Naive thymus-derived CD8-positive, alpha-beta T cell (primary cell): ENCODE data around the gene ANKLE1. TPM values are rescaled to one million over a fixed set of nuclear protein-coding genes. Genes with fewer than 3 reads are reported as not detected.

Experiments
- ATAC-seq, 2 donors: fragments of 150-1000 bp; cut with Tn5 transposase in 1 of 2; sonication (Bioruptor Pico), chemical (Tn5 transposase) in 1 of 2; 1 replicate in 1 of 2; 2 replicates in 1 of 2; pipeline ENCODE4 v1.10.0; 2021; ENCODE audit warnings: mild to moderate bottlenecking in 2 of 2, moderate library complexity in 2 of 2
- POLR2A ChIA-PET: fragments of 350-600 bp; sonication (Branson Sonifier 250); formaldehyde crosslinking; loops from one replicate; lab custom pipeline; 2021; ENCODE audit warnings: antibody characterized with exemption; lab: Charles Lee
- DNase-seq, 10 donors: peaks; one replicate each; pipeline versions ENCODE4 v3.0.0 to v3.0.0-alpha.2; 2020 to 2022
- H3K27ac Mint-ChIP-seq, 10 donors: one replicate each; pipeline ENCODE4 v1.8.0; 2020 to 2022; ENCODE audit warnings: mild to moderate bottlenecking in 10 of 10, mixed read lengths in 10 of 10, moderate library complexity in 4 of 10, inconsistent platforms in 1 of 10
- H3K27me3 Mint-ChIP-seq, 5 donors: one replicate each; pipeline ENCODE4 v1.8.0; 2021 to 2022; ENCODE audit warnings: mixed read lengths in 5 of 5
- H3K36me3 Mint-ChIP-seq, 3 donors: one replicate each; pipeline ENCODE4 v1.8.0; 2020 to 2022; ENCODE audit warnings: mixed read lengths in 3 of 3, mild to moderate bottlenecking in 2 of 3, inconsistent platforms in 1 of 3
- H3K4me1 Mint-ChIP-seq, 4 donors: one replicate each; pipeline ENCODE4 v1.8.0; 2021 to 2022; ENCODE audit warnings: mixed read lengths in 4 of 4
- H3K4me3 Mint-ChIP-seq, 10 donors: one replicate each; pipeline ENCODE4 v1.8.0; 2020 to 2022; ENCODE audit warnings: mild to moderate bottlenecking in 10 of 10, mixed read lengths in 10 of 10, moderate library complexity in 6 of 10, inconsistent platforms in 1 of 10
- H3K9me3 Mint-ChIP-seq, 9 donors: one replicate each; pipeline ENCODE4 v1.8.0; 2020 to 2022; ENCODE audit warnings: mixed read lengths in 9 of 9, mild to moderate bottlenecking in 3 of 9, inconsistent platforms in 1 of 9, moderate library complexity in 1 of 9
- polyA plus RNA-seq, 3 donors: library from polyadenylated mRNA; unstranded; fragments of 300-500 nt; fragmentation: Illumina TruSeq; gene quantifications; one replicate each; pipeline ENCODE4 v1.2.3, GENCODE V29; 2021
- total RNA-seq, 8 experiments: library from RNA in 2 of 8; stranded (reverse) in 2 of 8; gene quantifications; one replicate each; pipeline ENCODE4 v1.2.3 and lab custom pipeline; 2021 to 2026

ANKLE1 gene
- total RNA-seq: 1 to 10 TPM; 2.1 to 3.4 TPM
- polyA plus RNA-seq: 1 to 10 TPM in 2 of 3 donors, under 1 TPM in 1; 0.05 to 1.4 (median 1.0) TPM
- total RNA-seq (lab: John Stamatoyannopoulos, UW): 0 to 32.5 (median 4.6) reads per million in 6 experiments

- H3K4me1 Mint-ChIP-seq: peaks cover 5 to 10% (median 6%) of the 10 kb centered on the region in 4 donors
- peak; percentile 36 to 50 for ATAC-seq
- peak within 1 kb of the TSS in 3 of 10 donors; percentile 14 to 56 (median 33) for H3K27ac Mint-ChIP-seq
- no peaks in the 10 kb centered on the region for H3K27me3 Mint-ChIP-seq
- peak in 4 of 10 donors; percentile 22 to 41 (median 32) for DNase-seq
- no peaks in the 10 kb centered on the region for H3K9me3 Mint-ChIP-seq
- peaks cover 0 to 16% (median 3%) of the 10 kb centered on the region in 3 donors for H3K36me3 Mint-ChIP-seq
- POLR2A ChIA-PET: interaction anchor here (0.6 to 3.9 kb wide), 11 partner anchors 11 to 173 kb away, joined by 3 to 20 read pairs (median 4); partner anchors contain the start of genes BABAM1, OCEL1 and USHBP1
- peak within 1 kb of the TSS; percentile 76 to 91 (median 83) for H3K4me3 Mint-ChIP-seq
Observed at GRCh38 chr19:17281391-17282304, at the start of gene ANKLE1. TSS of gene ANKLE1 (plus strand) at chr19:17281901. CDS start at chr19:17281921, 20 bp downstream.

- Mint-ChIP-seq H3K27ac (no peak overlapping the region), H3K9me3 (no peaks in the 10 kb centered on the region), H3K36me3 (peaks cover 0 to 17% (median 0%) of the 10 kb centered on the region in 3 donors), H3K27me3 (no peaks in the 10 kb centered on the region), H3K4me3 (no peak overlapping the region), H3K4me1 (peaks cover 11 to 26% (median 20%) of the 10 kb centered on the region in 4 donors)
- POLR2A ChIA-PET: interaction anchor here (0.9 kb wide), 1 partner anchor 17 kb away, joined by 5 read pairs; the partner anchor contains the start of gene USE1
- DNase-seq (no peak), ATAC-seq (no peak)
Observed at GRCh38 chr19:17232258-17232657, 49.4 kb upstream of the ANKLE1 start.

GRCh38 chr19:17234911-17235299, 46.8 kb upstream of the ANKLE1 start:
- Mint-ChIP-seq H3K36me3 (peaks cover 0 to 11% (median 0%) of the 10 kb centered on the region in 3 donors), H3K9me3 (no peaks in the 10 kb centered on the region), H3K4me1 (peaks cover 7 to 15% (median 14%) of the 10 kb centered on the region in 4 donors), H3K27me3 (no peaks in the 10 kb centered on the region), H3K4me3 (peak overlapping the region; percentile 67 to 88 (median 80)), H3K27ac (peak overlapping the region in 3 of 10 donors; percentile 27 to 74 (median 43))
- DNase-seq (peak in 7 of 10 donors; percentile 26 to 57 (median 49)), ATAC-seq (peak; percentile 40 to 56)
- POLR2A ChIA-PET: interaction anchor here (0.5 to 2.6 kb wide), 9 partner anchors 9 to 160 kb away, joined by 3 to 30 read pairs (median 9); partner anchors contain the start of genes BABAM1, NR2F6, OCEL1 and USE1

- H3K4me1 Mint-ChIP-seq: peaks cover 7 to 15% (median 14%) of the 10 kb centered on the region in 4 donors
- peak overlapping the region; percentile 67 to 88 (median 80) for H3K4me3 Mint-ChIP-seq
- ATAC-seq (peak; percentile 94 to 97), DNase-seq (peak; percentile 58 to 85 (median 72))
- H3K27me3 Mint-ChIP-seq: no peaks in the 10 kb centered on the region
- POLR2A ChIA-PET: interaction anchor here (0.5 to 2.6 kb wide), 10 partner anchors 9 to 161 kb away, joined by 3 to 30 read pairs (median 8); partner anchors contain the start of genes BABAM1, MYO9B, NR2F6 and OCEL1
- no peaks in the 10 kb centered on the region for H3K9me3 Mint-ChIP-seq
- peaks cover 0 to 11% (median 0%) of the 10 kb centered on the region in 3 donors for H3K36me3 Mint-ChIP-seq
- H3K27ac Mint-ChIP-seq: peak overlapping the region in 2 of 10 donors; percentile 27 to 74
Observed at GRCh38 chr19:17235300-17235970, 46.3 kb upstream of the ANKLE1 start.

GRCh38 chr19:17235971-17236777, 45.5 kb upstream of the ANKLE1 start:
- DNase-seq (peak in 1 of 10 donors; percentile 23), ATAC-seq (peak in 1 of 2 donors; percentile 46)
- Mint-ChIP-seq H3K36me3 (peaks cover 0 to 7% (median 0%) of the 10 kb centered on the region in 3 donors), H3K4me1 (peaks cover 9 to 15% (median 14%) of the 10 kb centered on the region in 4 donors), H3K4me3 (peak overlapping the region in 9 of 10 donors; percentile 22 to 88 (median 50)), H3K27ac (peak overlapping the region in 1 of 10 donors; percentile 36), H3K9me3 (no peaks in the 10 kb centered on the region), H3K27me3 (no peaks in the 10 kb centered on the region)
- POLR2A ChIA-PET: interaction anchor here (0.6 to 2.6 kb wide), 11 partner anchors 9 to 180 kb away, joined by 3 to 30 read pairs (median 6); partner anchors contain the start of genes BABAM1, MYO9B, NR2F6 and OCEL1

- DNase-seq (no peak), ATAC-seq (no peak)
- POLR2A ChIA-PET: interaction anchor here (1.0 to 1.9 kb wide), 2 partner anchors 53 to 181 kb away, joined by 3 to 24 read pairs; no protein-coding TSS in a partner anchor
- Mint-ChIP-seq H3K4me1 (peaks cover 9 to 15% (median 14%) of the 10 kb centered on the region in 4 donors), H3K27ac (peak overlapping the region in 1 of 10 donors; percentile 65), H3K27me3 (no peaks in the 10 kb centered on the region), H3K9me3 (no peaks in the 10 kb centered on the region), H3K36me3 (peaks cover 0 to 5% (median 0%) of the 10 kb centered on the region in 3 donors), H3K4me3 (peak overlapping the region in 6 of 10 donors; percentile 3 to 78 (median 61))
Observed at GRCh38 chr19:17236811-17237543, 44.7 kb upstream of the ANKLE1 start.

- POLR2A ChIA-PET: interaction anchor here (0.5 kb wide), 1 partner anchor 472 kb away, joined by 3 read pairs; no protein-coding TSS in a partner anchor
- ATAC-seq (no peak), DNase-seq (no peak)
- Mint-ChIP-seq H3K4me3 (peak overlapping the region in 5 of 10 donors; percentile 26 to 75 (median 52)), H3K36me3 (no peaks in the 10 kb centered on the region), H3K9me3 (no peaks in the 10 kb centered on the region), H3K4me1 (peaks cover 9 to 19% (median 13%) of the 10 kb centered on the region in 4 donors), H3K27ac (peak overlapping the region in 1 of 10 donors; percentile 11), H3K27me3 (no peaks in the 10 kb centered on the region)
Observed at GRCh38 chr19:17237747-17238706, 43.7 kb upstream of the ANKLE1 start.

- H3K27me3 Mint-ChIP-seq: no peaks in the 10 kb centered on the region
- no peak for ATAC-seq
- POLR2A ChIA-PET: interaction anchor here (0.5 kb wide), 1 partner anchor 119 kb away, joined by 3 read pairs; no protein-coding TSS in a partner anchor
- peaks cover 0 to 6% (median 4%) of the 10 kb centered on the region in 4 donors for H3K4me1 Mint-ChIP-seq
- no peak for DNase-seq
- H3K9me3 Mint-ChIP-seq: no peaks in the 10 kb centered on the region
- no peak overlapping the region for H3K4me3 Mint-ChIP-seq
- H3K27ac Mint-ChIP-seq: peak overlapping the region in 1 of 10 donors; percentile 32
- no peaks in the 10 kb centered on the region for H3K36me3 Mint-ChIP-seq
Observed at GRCh38 chr19:17240062-17240752, 41.5 kb upstream of the ANKLE1 start.

- Mint-ChIP-seq H3K4me3 (peak overlapping the region in 1 of 10 donors; percentile 14), H3K36me3 (no peaks in the 10 kb centered on the region), H3K9me3 (no peaks in the 10 kb centered on the region), H3K27me3 (no peaks in the 10 kb centered on the region), H3K4me1 (peaks cover 0 to 6% (median 4%) of the 10 kb centered on the region in 4 donors), H3K27ac (peak overlapping the region in 2 of 10 donors; percentile 32 to 76)
- DNase-seq: no peak
- ATAC-seq: no peak
- POLR2A ChIA-PET: interaction anchor here (0.5 kb wide), 1 partner anchor 118 kb away, joined by 3 read pairs; no protein-coding TSS in a partner anchor
Observed at GRCh38 chr19:17240826-17241399, 40.8 kb upstream of the ANKLE1 start.
